Measurements from ENCODE around the gene SIGLEC15.

Gene SIGLEC15

GRCh38 chr18:45785134-45785533, 40.3 kb upstream of the SIGLEC15 start:
- H3K27ac ChIP-seq, result no peak overlapping the region
- TF ChIP-seq ZFX (IDR thresholded peaks at IDR 0.05) (no peak), CTCF (conservative IDR thresholded peaks at IDR 0.05) (no peak)

GRCh38 chr18:45786941-45787340, 38.5 kb upstream of the SIGLEC15 start:
- H3K27ac ChIP-seq, result no peak overlapping the region
- TF ChIP-seq CTCF (conservative IDR thresholded peaks at IDR 0.05), result no peak
- no peak for TF ChIP-seq ZFX (IDR thresholded peaks at IDR 0.05)

- no peak overlapping the region for H3K27ac ChIP-seq
Measured at GRCh38 chr18:45787346-45787745, 38.1 kb upstream of the SIGLEC15 start.

GRCh38 chr18:45788861-45789260, 36.6 kb upstream of the SIGLEC15 start:
- TF ChIP-seq ZFX (IDR thresholded peaks at IDR 0.05) (no peak), CTCF (conservative IDR thresholded peaks at IDR 0.05) (no peak)
- H3K27ac ChIP-seq, result no peak overlapping the region

More at GRCh38 chr18:45787346-45787745, 38.1 kb upstream of the SIGLEC15 start:
- TF ChIP-seq CTCF (conservative IDR thresholded peaks at IDR 0.05), result no peak
- TF ChIP-seq ZFX (IDR thresholded peaks at IDR 0.05), result no peak

GRCh38 chr18:45792506-45793263, 32.8 kb upstream of the SIGLEC15 start:
- TF ChIP-seq ZFX (IDR thresholded peaks at IDR 0.05), result no peak
- TF ChIP-seq CTCF (conservative IDR thresholded peaks at IDR 0.05), result no peak
- no peak overlapping the region for H3K27ac ChIP-seq

GRCh38 chr18:45793264-45793965, 32.1 kb upstream of the SIGLEC15 start:
- H3K27ac ChIP-seq, result no peak overlapping the region

More at GRCh38 chr18:45793264-45793965, 32.1 kb upstream of the SIGLEC15 start:
- TF ChIP-seq ZFX (IDR thresholded peaks at IDR 0.05) (no peak), CTCF (conservative IDR thresholded peaks at IDR 0.05) (no peak)
